CD14-positive monocyte (primary cell): ENCODE measurements around the gene CFAP74. TPM values are rescaled to one million over a fixed set of nuclear protein-coding genes. Genes with fewer than 3 reads are reported as not detected.

ENCODE experiments used
- DNase-seq, 3 donors: peaks; one replicate each; pipeline ENCODE4 v3.0.0-alpha.2; 2011 to 2022
- H2AFZ ChIP-seq: 2 replicates; pipeline ENCODE4 v1.6.0; 2012; ENCODE audit warnings: mild to moderate bottlenecking, low read depth, low read length, inconsistent platforms; ENCODE audit not compliant: insufficient read depth, poor library complexity, severe bottlenecking
- H3K27ac ChIP-seq, 2 donors: 1 replicate in 1 of 2; 2 replicates in 1 of 2; pipeline ENCODE4 v1.5.1; 2012 to 2013; ENCODE audit warnings: low read length in 2 of 2, control low read depth in 1 of 2, inconsistent platforms in 1 of 2, low read depth in 1 of 2, mild to moderate bottlenecking in 1 of 2
- H3K27me3 ChIP-seq, 2 donors: one replicate each; pipeline versions ENCODE4 v1.6.0 to v1.6.1; 2011 to 2013; ENCODE audit warnings: low read length in 2 of 2; ENCODE audit not compliant: control insufficient read depth in 2 of 2, insufficient read depth in 2 of 2
- H3K36me3 ChIP-seq, 2 donors: replicated peaks in 1 of 2; 1 replicate in 1 of 2; 2 replicates in 1 of 2; pipeline versions ENCODE4 v1.5.1 to v1.6.1; 2012 to 2013; ENCODE audit warnings: low read length in 2 of 2, control low read depth in 1 of 2, inconsistent platforms in 1 of 2, mild to moderate bottlenecking in 1 of 2; ENCODE audit not compliant: insufficient read depth in 2 of 2, control insufficient read depth in 1 of 2
- H3K4me1 ChIP-seq, 2 donors: 1 replicate in 1 of 2; 2 replicates in 1 of 2; pipeline versions ENCODE4 v1.5.1 to v1.6.1; 2012 to 2013; ENCODE audit warnings: low read length in 2 of 2, control low read depth in 1 of 2, inconsistent platforms in 1 of 2, mild to moderate bottlenecking in 1 of 2, moderate library complexity in 1 of 2; ENCODE audit not compliant: insufficient read depth in 2 of 2, control insufficient read depth in 1 of 2
- H3K4me2 ChIP-seq: replicated peaks from 2 replicates; pipeline ENCODE3; 2012; ENCODE audit warnings: low read length, moderate library complexity, mild to moderate bottlenecking; ENCODE audit not compliant: poor library complexity, severe bottlenecking; ENCODE audit errors: extremely low read depth
- H3K4me3 ChIP-seq, 3 experiments: fragments of 200-600 bp in 1 of 3; sonication (generic) in 1 of 3; replicated peaks in 1 of 3; 1 replicate in 2 of 3; 2 replicates in 1 of 3; pipeline ENCODE4 v1.5.1; 2011 to 2013; ENCODE audit warnings: low read length in 3 of 3, mild to moderate bottlenecking in 3 of 3, control low read depth in 2 of 3, low read depth in 2 of 3, inconsistent platforms in 1 of 3, moderate library complexity in 1 of 3
- H3K79me2 ChIP-seq: 2 replicates; pipeline ENCODE4 v1.6.0; 2012; ENCODE audit warnings: mild to moderate bottlenecking, control low read depth, inconsistent platforms, low read length, moderate library complexity; ENCODE audit not compliant: insufficient read depth
- H3K9ac ChIP-seq: 2 replicates; pipeline ENCODE4 v1.6.0; 2017; ENCODE audit warnings: low read length, mild to moderate bottlenecking; ENCODE audit not compliant: insufficient read depth, poor library complexity, severe bottlenecking
- H3K9me3 ChIP-seq, 2 donors: replicated peaks in 1 of 2; 1 replicate in 1 of 2; 2 replicates in 1 of 2; pipeline versions ENCODE4 v1.5.1 to v1.6.1; 2012 to 2013; ENCODE audit warnings: low read length in 2 of 2, control low read depth in 1 of 2; ENCODE audit not compliant: control insufficient read depth in 1 of 2, insufficient read depth in 1 of 2
- H4K20me1 ChIP-seq: 2 replicates; pipeline ENCODE4 v1.6.0; 2012; ENCODE audit warnings: mild to moderate bottlenecking, low read length, control low read depth, moderate library complexity; ENCODE audit not compliant: insufficient read depth
- H3K27ac Mint-ChIP-seq, 7 donors: one replicate each; pipeline ENCODE4 v1.8.0; 2020; ENCODE audit warnings: mild to moderate bottlenecking in 7 of 7, mixed read lengths in 7 of 7, moderate library complexity in 6 of 7, inconsistent platforms in 2 of 7
- H3K27me3 Mint-ChIP-seq, 3 donors: one replicate each; pipeline ENCODE4 v1.8.0; 2021 to 2022; ENCODE audit warnings: low read depth in 3 of 3, mild to moderate bottlenecking in 3 of 3, mixed read lengths in 3 of 3, moderate library complexity in 3 of 3, inconsistent platforms in 1 of 3
- H3K36me3 Mint-ChIP-seq, 2 donors: one replicate each; pipeline ENCODE4 v1.8.0; 2020; ENCODE audit warnings: mixed read lengths in 2 of 2, inconsistent platforms in 1 of 2, mild to moderate bottlenecking in 1 of 2
- H3K4me1 Mint-ChIP-seq: one replicate; pipeline ENCODE4 v1.8.0; 2020; ENCODE audit warnings: mild to moderate bottlenecking, mixed read lengths
- H3K4me3 Mint-ChIP-seq, 2 donors: one replicate each; pipeline ENCODE4 v1.8.0; 2020; ENCODE audit warnings: mild to moderate bottlenecking in 2 of 2, mixed read lengths in 2 of 2, moderate library complexity in 1 of 2
- H3K9me3 Mint-ChIP-seq, 7 donors: one replicate each; pipeline ENCODE4 v1.8.0; 2020 to 2022; ENCODE audit warnings: mixed read lengths in 7 of 7, mild to moderate bottlenecking in 6 of 7, moderate library complexity in 6 of 7, inconsistent platforms in 2 of 7
- CTCF ChIP-seq: fragments of 200-600 bp; IDR thresholded peaks from one replicate; pipeline ENCODE4 v1.8.0; 2022; ENCODE audit warnings: antibody characterized with exemption, mild to moderate bottlenecking
- WGBS: methylation state at CpG from one replicate; pipeline ENCODE4 v1.1.5; 2013; ENCODE audit warnings: missing lambda C conversion rate; ENCODE audit not compliant: insufficient coverage; 5-methylcytosine and 5-hydroxymethylcytosine counted together
- intact Hi-C, 2 donors: fragments of 100-400 bp; cut with micrococcal nuclease; formaldehyde crosslinking; loops; one replicate each; pipeline versions ENCODE4 v1.15.0 to v1.15.1; 2023
- polyA plus RNA-seq, 3 donors: library from polyadenylated mRNA; depleted of rRNA in 1 of 3; unstranded in 2 of 3; stranded (reverse) in 1 of 3; fragments of 300-500 nt in 2 of 3; fragments of >200 nt in 1 of 3; fragmentation: Illumina TruSeq in 2 of 3; gene quantifications; 1 replicate in 2 of 3; 2 replicates in 1 of 3; pipeline ENCODE4 v1.2.3, GENCODE V29; 2012 to 2021

CFAP74 gene
- polyA plus RNA-seq, 3 donors: not detected

DNA sequence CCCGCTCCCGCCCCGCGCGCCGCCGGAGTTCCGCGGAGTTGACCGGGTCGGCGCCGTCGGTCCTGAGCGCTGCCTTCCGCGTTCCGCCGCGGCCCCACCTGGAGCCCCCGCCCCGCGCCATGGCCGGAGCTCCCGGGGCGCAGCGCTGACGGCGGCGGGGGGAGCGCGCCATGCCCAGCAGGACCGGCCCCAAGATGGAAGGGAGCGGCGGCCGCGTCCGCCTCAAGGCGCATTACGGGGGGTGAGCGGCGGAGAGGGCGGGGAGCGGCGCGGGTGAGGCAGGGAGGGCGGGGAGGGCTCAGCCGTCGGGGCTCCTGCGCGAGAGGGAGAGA, 46.8 kb upstream of the CFAP74 start:
- Histone ChIP-seq H2AFZ (peak overlapping the region; percentile 53), H3K9ac (no peak overlapping the region), H4K20me1 (no peaks in the 10 kb centered on the region), H3K36me3 (no peaks in the 10 kb centered on the region), H3K27ac (no peak overlapping the region), H3K79me2 (no peaks in the 10 kb centered on the region), H3K27me3 (peaks cover 9 to 60% of the 10 kb centered on the region in 2 donors), H3K9me3 (no peaks in the 10 kb centered on the region), H3K4me1 (peaks cover 4 to 10% of the 10 kb centered on the region in 2 donors), H3K4me2 (peak overlapping the region; percentile 79), H3K4me3 (peak overlapping the region in 1 of 3 experiments; percentile 70)
- no peak for DNase-seq
- Mint-ChIP-seq H3K27ac (no peak overlapping the region), H3K4me3 (peak overlapping the region in 1 of 2 donors; percentile 48), H3K36me3 (peaks cover 0 to 3% of the 10 kb centered on the region in 2 donors), H3K4me1 (peaks cover 9% of the 10 kb centered on the region), H3K9me3 (peaks cover 0 to 12% (median 6%) of the 10 kb centered on the region in 7 donors), H3K27me3 (peaks cover 52 to 78% (median 65%) of the 10 kb centered on the region in 3 donors)
- intact Hi-C loops: no loop called here
- WGBS: 0% methylated on average over 51 of the region's 51 CpGs
- TF ChIP-seq CTCF: no peak

DNA sequence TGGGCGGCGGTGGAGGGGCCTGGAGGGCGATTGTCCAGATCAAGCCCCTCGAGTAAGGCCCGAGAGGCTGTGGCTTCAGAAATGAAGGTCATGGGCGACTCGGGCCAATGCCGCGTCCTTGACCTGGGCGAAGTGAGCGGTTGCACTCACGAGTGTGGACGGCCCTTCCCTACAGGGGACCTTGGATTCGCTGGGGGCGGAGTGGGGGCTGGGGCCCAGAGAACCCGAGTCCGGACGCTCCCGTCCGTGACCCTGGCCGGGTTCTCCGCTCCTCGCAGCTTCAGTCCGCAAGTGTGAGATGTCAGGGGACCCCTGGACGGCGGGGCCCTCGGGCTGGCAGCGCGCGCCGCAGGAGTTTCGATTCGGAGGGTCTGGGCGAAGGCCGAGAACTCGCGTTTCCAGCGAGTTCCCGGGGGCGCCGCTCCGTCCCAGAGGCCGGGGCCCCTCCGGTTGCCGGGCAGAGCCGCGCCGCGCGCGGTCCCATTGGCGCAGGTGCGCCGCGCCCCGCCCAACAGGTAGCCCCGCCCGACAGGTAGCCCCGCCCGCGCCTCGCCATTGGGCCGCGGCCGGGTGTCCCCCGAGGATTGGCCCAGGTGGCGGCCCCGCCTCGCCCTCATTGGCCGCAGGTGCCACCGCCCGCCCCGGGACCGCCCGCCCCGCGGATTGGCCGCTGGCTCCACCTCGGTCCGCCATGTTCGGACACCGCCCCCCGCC, 46.3 kb upstream of the CFAP74 start, which contains the start of gene PRKCZ:
Gene PRKCZ, plus strand, starts transcription at position 694 of the 714 bp plus-strand sequence. CDS start 220 bp downstream, outside the sequence.
- Histone ChIP-seq H3K36me3 (no peaks in the 10 kb centered on the region), H3K9me3 (no peaks in the 10 kb centered on the region), H3K79me2 (no peaks in the 10 kb centered on the region), H3K27me3 (peaks cover 9 to 65% of the 10 kb centered on the region in 2 donors), H3K4me3 (peak within 1 kb of the TSS; percentile 15 to 70 (median 24)), H4K20me1 (no peaks in the 10 kb centered on the region), H3K4me2 (peak within 1 kb of the TSS; percentile 79), H3K4me1 (peaks cover 7 to 14% of the 10 kb centered on the region in 2 donors), H3K9ac (peak within 1 kb of the TSS; percentile 57), H2AFZ (peak within 1 kb of the TSS; percentile 67), H3K27ac (no peak within 1 kb of the TSS)
- Mint-ChIP-seq H3K27me3 (peaks cover 53 to 83% (median 70%) of the 10 kb centered on the region in 3 donors), H3K27ac (no peak within 1 kb of the TSS), H3K4me3 (peak within 1 kb of the TSS; percentile 73 to 78), H3K4me1 (peaks cover 11% of the 10 kb centered on the region), H3K36me3 (peaks cover 0 to 4% of the 10 kb centered on the region in 2 donors), H3K9me3 (peaks cover 0 to 12% (median 6%) of the 10 kb centered on the region in 7 donors)
- WGBS: 1% methylated on average over 76 of the region's 83 CpGs
- peak; percentile 8 to 25 (median 17) for DNase-seq
- intact Hi-C loops: loop anchor here in 1 of 2 donors (5.0 kb wide), 2 partner anchors 88 to 108 kb away; no protein-coding TSS in a partner anchor
- no peak for TF ChIP-seq CTCF
